Tibial nerve (tissue), 4 donors: Measurements from ENCODE around the gene TFF3. TPM values are rescaled to one million over a fixed set of nuclear protein-coding genes. Genes with fewer than 3 reads are reported as not detected.
A peak's percentile ranks its signal among the peaks of the same experiment; 100 is the strongest.

ENCODE experiments used
- DNase-seq, 2 donors: peaks; one replicate each; pipeline ENCODE4 v3.0.0-alpha.2; 2019; ENCODE audit warnings: low spot score in 2 of 2
- H3K27ac ChIP-seq, 4 donors: fragments of 200-600 bp; sonication (generic) in 3 of 4; one replicate each; pipeline ENCODE4 v1.5.1; 2017 to 2019; ENCODE audit warnings: mild to moderate bottlenecking in 1 of 4
- H3K27me3 ChIP-seq, 2 donors: fragments of 200-600 bp; sonication (generic) in 1 of 2; one replicate each; pipeline versions ENCODE4 v1.5.1 to v1.6.0; 2017 to 2019
- H3K36me3 ChIP-seq, 3 donors: fragments of 200-600 bp; sonication (generic); one replicate each; pipeline ENCODE4 v1.5.1; 2018 to 2019
- H3K4me1 ChIP-seq, 4 donors: fragments of 200-600 bp; sonication (generic) in 3 of 4; one replicate each; pipeline ENCODE4 v1.5.1; 2017 to 2019
- H3K4me3 ChIP-seq, 4 donors: fragments of 200-600 bp; sonication (generic) in 3 of 4; one replicate each; pipeline ENCODE4 v1.5.1; 2017 to 2019; ENCODE audit warnings: mild to moderate bottlenecking in 1 of 4, moderate library complexity in 1 of 4
- H3K9me3 ChIP-seq, 4 donors: fragments of 200-600 bp; sonication (generic) in 3 of 4; one replicate each; pipeline ENCODE4 v1.5.1; 2017 to 2019
- EP300 ChIP-seq, 2 donors: sonication (generic); formaldehyde crosslinking; IDR thresholded peaks; one replicate each; pipeline ENCODE4 v1.6.1; 2017; ENCODE audit warnings: antibody characterized with exemption in 2 of 2, mild to moderate bottlenecking in 1 of 2
- POLR2A ChIP-seq, 2 donors: fragments of 450-650 bp; IDR thresholded peaks; one replicate each; pipeline ENCODE4 v1.6.1; 2017; ENCODE audit warnings: antibody characterized with exemption in 2 of 2, mild to moderate bottlenecking in 2 of 2, moderate library complexity in 2 of 2
- WGBS, 2 donors: methylation state at CpG; one replicate each; pipeline ENCODE4 v1.1.5; 2018; 5-methylcytosine and 5-hydroxymethylcytosine counted together
- total RNA-seq, 4 donors: library from RNA; depleted of rRNA; stranded (reverse); fragments of >200 nt; gene quantifications; one replicate each; pipeline ENCODE4 v1.1.0, GENCODE V29; 2016
- TF ChIP-seq, protein P1 (sequence below), 5 experiments: fragments of 200-600 bp in 3 of 5; fragments of 450-650 bp in 2 of 5; sonication (generic) in 3 of 5; IDR thresholded peaks; one replicate each; pipeline ENCODE4 v1.5.1; 2016 to 2019; ENCODE audit warnings: antibody characterized with exemption in 5 of 5, mild to moderate bottlenecking in 3 of 5, moderate library complexity in 2 of 5

Gene TFF3
- total RNA-seq, 4 donors from 2014 or later: 4.2 to 21.1 (median 13.4) TPM

DNA sequence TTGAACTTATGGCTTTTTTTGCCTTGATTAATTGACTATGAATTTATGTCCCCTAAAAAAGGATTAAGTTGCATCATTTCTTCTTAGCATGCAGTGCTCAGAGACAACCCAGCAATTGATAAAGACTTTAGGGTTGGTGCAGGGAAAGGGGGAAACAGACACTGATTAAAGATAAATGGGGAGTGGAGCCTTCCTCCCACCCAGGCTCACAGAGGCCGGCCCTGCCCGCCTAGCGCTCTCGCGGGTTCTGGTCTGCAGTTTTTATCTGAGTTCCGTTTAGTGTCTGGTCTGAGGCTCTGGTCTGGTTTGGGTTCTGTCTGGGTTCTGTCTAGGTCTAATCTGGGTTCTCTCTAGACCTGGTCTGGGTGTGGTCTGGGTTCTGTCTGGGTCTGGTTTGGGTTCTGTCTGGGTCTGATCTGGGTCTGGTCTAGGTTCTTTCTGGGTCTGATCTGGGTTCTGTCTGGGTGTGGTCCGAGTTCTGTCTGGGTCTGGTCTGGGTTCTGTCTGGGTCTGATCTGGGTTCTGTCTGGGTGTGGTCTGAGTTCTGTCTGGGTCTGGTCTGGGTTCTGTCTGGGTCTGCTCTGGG is 48.1 kb downstream of the TFF3 start:
- no peaks in the 10 kb centered on the region for H3K9me3 ChIP-seq
- WGBS, 2 donors: 85 to 98% methylated on average over 7 of the region's 7 CpGs
- peaks cover 0 to 5% of the 10 kb centered on the region in 2 donors for H3K27me3 ChIP-seq
- no peak overlapping the region for H3K4me3 ChIP-seq
- no peak overlapping the region for H3K27ac ChIP-seq
- no peak for TF ChIP-seq EP300 (IDR thresholded peaks at IDR 0.05)
- TF ChIP-seq POLR2A (IDR thresholded peaks at IDR 0.05): no peak
- TF ChIP-seq, protein P1, sequence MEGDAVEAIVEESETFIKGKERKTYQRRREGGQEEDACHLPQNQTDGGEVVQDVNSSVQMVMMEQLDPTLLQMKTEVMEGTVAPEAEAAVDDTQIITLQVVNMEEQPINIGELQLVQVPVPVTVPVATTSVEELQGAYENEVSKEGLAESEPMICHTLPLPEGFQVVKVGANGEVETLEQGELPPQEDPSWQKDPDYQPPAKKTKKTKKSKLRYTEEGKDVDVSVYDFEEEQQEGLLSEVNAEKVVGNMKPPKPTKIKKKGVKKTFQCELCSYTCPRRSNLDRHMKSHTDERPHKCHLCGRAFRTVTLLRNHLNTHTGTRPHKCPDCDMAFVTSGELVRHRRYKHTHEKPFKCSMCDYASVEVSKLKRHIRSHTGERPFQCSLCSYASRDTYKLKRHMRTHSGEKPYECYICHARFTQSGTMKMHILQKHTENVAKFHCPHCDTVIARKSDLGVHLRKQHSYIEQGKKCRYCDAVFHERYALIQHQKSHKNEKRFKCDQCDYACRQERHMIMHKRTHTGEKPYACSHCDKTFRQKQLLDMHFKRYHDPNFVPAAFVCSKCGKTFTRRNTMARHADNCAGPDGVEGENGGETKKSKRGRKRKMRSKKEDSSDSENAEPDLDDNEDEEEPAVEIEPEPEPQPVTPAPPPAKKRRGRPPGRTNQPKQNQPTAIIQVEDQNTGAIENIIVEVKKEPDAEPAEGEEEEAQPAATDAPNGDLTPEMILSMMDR (IDR thresholded peaks at IDR 0.05): no peak
- DNase-seq: no peak
- peaks cover 0 to 18% (median 0%) of the 10 kb centered on the region in 4 donors for H3K4me1 ChIP-seq
- no peaks in the 10 kb centered on the region for H3K36me3 ChIP-seq

DNA sequence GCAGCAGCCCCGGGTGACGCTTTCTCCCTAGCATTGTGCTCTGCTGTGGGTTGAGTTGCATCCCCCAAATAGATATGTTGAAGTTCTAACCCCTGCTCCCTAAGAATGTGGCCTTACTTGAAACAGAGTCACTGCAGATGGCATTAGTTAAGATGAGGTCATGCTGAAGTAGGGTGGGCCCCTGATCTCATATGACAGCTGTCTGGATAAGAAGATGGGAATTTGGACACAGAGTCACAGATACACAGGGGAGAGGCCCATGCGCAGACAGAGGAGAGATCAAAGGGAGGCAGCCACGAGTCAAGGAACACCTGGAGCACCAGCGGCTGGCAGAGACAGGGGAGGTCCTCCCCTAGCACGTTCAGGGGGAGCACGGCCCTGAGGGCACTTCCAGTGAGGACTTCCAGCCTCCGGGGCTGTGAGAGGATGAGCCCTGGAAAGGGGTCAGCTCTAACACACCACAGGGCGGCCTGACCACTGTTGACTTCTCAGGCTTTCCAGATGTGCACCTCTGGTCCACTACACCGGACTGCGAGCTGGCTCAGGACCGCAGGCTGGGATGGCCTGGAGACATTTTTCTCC is 49.9 kb downstream of the TFF3 start:
- TF ChIP-seq, protein P1 (IDR thresholded peaks at IDR 0.05): no peak
- TF ChIP-seq EP300 (IDR thresholded peaks at IDR 0.05) (no peak), POLR2A (IDR thresholded peaks at IDR 0.05) (no peak)
- peaks cover 0 to 5% of the 10 kb centered on the region in 2 donors for H3K27me3 ChIP-seq
- no peaks in the 10 kb centered on the region for H3K36me3 ChIP-seq
- DNase-seq: no peak
- 85% methylated on average over 12 of the region's 12 CpGs for WGBS, 2 donors
- no peaks in the 10 kb centered on the region for H3K9me3 ChIP-seq
- H3K4me3 ChIP-seq: no peak overlapping the region
- H3K27ac ChIP-seq: no peak overlapping the region
- H3K4me1 ChIP-seq: peaks cover 0 to 34% (median 0%) of the 10 kb centered on the region in 4 donors

DNA sequence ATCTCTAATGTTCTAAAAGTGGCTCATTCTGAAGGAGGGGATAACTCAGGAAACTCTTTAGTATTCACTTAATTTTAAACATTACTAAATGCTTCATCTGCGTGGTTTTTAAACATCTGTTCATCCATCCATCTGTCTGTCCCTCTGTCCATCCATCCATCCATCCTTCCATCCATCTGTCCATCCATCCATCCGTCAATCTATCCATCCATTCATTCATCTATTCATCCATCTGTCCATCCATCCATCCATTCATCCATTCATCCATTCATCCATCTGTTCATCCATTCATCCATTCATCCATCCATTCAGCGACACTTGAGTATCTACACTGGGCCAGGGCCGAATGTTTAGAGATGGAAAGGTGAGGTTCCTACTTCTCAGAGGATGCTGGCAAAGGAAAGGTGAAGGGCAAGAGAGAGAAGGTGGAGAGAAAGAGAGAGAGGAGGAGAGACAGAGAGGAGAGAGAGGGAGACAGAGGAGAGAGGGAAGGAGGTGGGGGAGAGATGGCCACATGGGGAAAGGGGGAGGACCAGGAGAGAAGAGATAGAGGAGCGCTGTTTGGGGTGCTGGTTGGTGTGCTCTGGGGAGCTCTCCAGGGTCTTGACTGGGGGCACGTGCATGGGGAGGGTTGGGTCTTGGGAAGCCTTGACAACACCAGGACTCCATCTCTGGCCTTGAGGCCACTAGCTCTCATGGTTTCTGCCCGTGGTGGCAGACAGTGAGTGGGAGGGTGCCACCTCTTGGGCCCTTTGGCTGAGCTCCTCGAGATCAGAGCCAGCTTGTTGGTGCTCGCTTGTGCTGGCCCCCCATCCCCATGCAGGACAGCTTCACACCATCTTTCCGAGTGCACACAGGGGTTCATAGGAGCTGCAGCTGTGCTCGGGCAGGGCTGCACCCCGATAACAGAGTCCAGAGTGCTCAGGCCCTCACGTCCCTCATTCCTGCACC is 50.7 kb downstream of the TFF3 start:
- H3K9me3 ChIP-seq: no peaks in the 10 kb centered on the region
- 83 to 91% methylated on average over 13 of the region's 13 CpGs for WGBS, 2 donors
- peaks cover 0 to 5% of the 10 kb centered on the region in 2 donors for H3K27me3 ChIP-seq
- TF ChIP-seq POLR2A (IDR thresholded peaks at IDR 0.05) (no peak), EP300 (IDR thresholded peaks at IDR 0.05) (no peak)
- TF ChIP-seq, protein P1 (IDR thresholded peaks at IDR 0.05): no peak
- peak overlapping the region in 1 of 4 donors; percentile 74 for H3K27ac ChIP-seq
- no peak for DNase-seq
- peaks cover 0 to 35% (median 0%) of the 10 kb centered on the region in 4 donors for H3K4me1 ChIP-seq
- H3K4me3 ChIP-seq: no peak overlapping the region
- no peaks in the 10 kb centered on the region for H3K36me3 ChIP-seq

DNA sequence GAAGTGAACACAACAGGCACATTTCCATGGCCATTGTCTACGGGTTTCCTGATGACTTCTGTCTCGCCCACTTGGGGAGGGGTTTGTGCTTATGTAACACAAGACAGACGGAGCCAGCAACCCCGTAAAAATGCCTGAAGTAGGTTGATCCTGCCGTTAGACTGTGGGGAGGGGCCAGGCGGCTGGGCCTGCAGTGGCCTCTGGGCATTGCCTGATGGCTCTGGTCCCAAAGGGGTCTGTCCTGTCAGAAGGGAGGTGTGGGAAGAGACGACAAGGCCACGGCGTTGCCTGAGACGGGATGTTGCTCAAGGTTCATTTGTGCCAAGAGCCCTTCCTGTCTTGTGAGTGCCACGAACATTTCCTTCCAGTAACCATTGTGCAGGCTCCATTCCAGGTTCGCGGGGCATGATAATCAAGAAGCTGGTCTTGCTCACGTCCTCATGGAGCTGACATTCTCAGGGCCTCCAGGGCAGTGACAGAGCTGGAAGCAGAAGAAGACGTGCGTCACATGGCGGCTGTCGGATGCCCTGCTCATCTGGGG is 51.5 kb downstream of the TFF3 start:
- H3K36me3 ChIP-seq: no peaks in the 10 kb centered on the region
- H3K27me3 ChIP-seq: peaks cover 0 to 5% of the 10 kb centered on the region in 2 donors
- peaks cover 0 to 40% (median 0%) of the 10 kb centered on the region in 4 donors for H3K4me1 ChIP-seq
- peak overlapping the region in 1 of 4 donors; percentile 74 for H3K27ac ChIP-seq
- no peaks in the 10 kb centered on the region for H3K9me3 ChIP-seq
- DNase-seq: peak in 1 of 2 donors; percentile 43
- WGBS, 2 donors: 69 to 74% methylated on average over 18 of the region's 18 CpGs
- no peak overlapping the region for H3K4me3 ChIP-seq
- TF ChIP-seq EP300 (IDR thresholded peaks at IDR 0.05): peak in 1 of 2 donors; percentile 82
- TF ChIP-seq, protein P1 (IDR thresholded peaks at IDR 0.05): no peak
